Stimulated activated CD8-positive, alpha-beta memory T cell treated with anti-CD3 and anti-CD28 coated beads, Interleukin-12 subunit alpha, Interleukin-12 subunit beta, amount 100 ng/mL, for 24 hours (primary cell): ENCODE results near the gene MICOS13.

Experiments used
- DNase-seq: peaks from one replicate; pipeline ENCODE4 v3.0.0-alpha.2; 2020; ENCODE audit errors: extremely low read depth

The MICOS13 gene

GRCh38 chr19:5628461-5628860 lies 51.9 kb downstream of the MICOS13 start:
- DNase-seq: no peak
